MM.1S (cell line): ENCODE data around the gene TMOD3.

ENCODE experiments used
- DNase-seq: peaks from one replicate; pipeline ENCODE4 v3.0.0-alpha.2; 2015
- H2AFZ ChIP-seq: fragments of 300-600 bp; sonication (generic); 2 replicates; pipeline ENCODE4 v1.6.0; 2016; ENCODE audit warnings: antibody characterized with exemption, low read length
- H3F3A ChIP-seq: fragments of 300-600 bp; sonication (generic); 2 replicates; pipeline ENCODE4 v1.6.1; 2016; ENCODE audit warnings: mild to moderate bottlenecking, antibody characterized with exemption, low read length, moderate library complexity, mixed read lengths; ENCODE audit not compliant: insufficient read depth
- H3K27ac ChIP-seq: fragments of 300-600 bp; sonication (generic); 2 replicates; pipeline ENCODE4 v1.5.1; 2016; ENCODE audit warnings: mild to moderate bottlenecking, low read length
- H3K27me3 ChIP-seq: fragments of 300-600 bp; sonication (generic); replicated peaks from 2 replicates; pipeline ENCODE4 v1.6.0; 2016; ENCODE audit warnings: low read length; ENCODE audit not compliant: insufficient read depth
- H3K36me3 ChIP-seq: fragments of 300-600 bp; sonication (generic); replicated peaks from 2 replicates; pipeline ENCODE4 v1.6.1; 2016; ENCODE audit warnings: mild to moderate bottlenecking, low read length, mixed read lengths; ENCODE audit not compliant: insufficient read depth
- H3K4me1 ChIP-seq: fragments of 300-600 bp; sonication (generic); 2 replicates; pipeline ENCODE4 v1.6.1; 2016; ENCODE audit warnings: low read length, mixed read lengths
- H3K4me2 ChIP-seq: fragments of 300-600 bp; sonication (generic); 2 replicates; pipeline ENCODE4 v1.6.0; 2016; ENCODE audit warnings: low read depth, low read length
- H3K4me3 ChIP-seq: fragments of 300-600 bp; sonication (generic); 2 replicates; pipeline ENCODE4 v1.5.1; 2016; ENCODE audit warnings: low read length, mixed read lengths
- H3K79me2 ChIP-seq: fragments of 300-600 bp; sonication (generic); 2 replicates; pipeline ENCODE4 v1.6.1; 2016; ENCODE audit warnings: mixed run types, low read length, mixed read lengths
- H3K9ac ChIP-seq: fragments of 300-600 bp; sonication (generic); 2 replicates; pipeline ENCODE4 v1.6.1; 2016; ENCODE audit warnings: low read length, mixed read lengths
- H3K9me2 ChIP-seq: fragments of 300-600 bp; sonication (generic); replicated peaks from 2 replicates; pipeline ENCODE4 v1.6.1; 2016; ENCODE audit warnings: mild to moderate bottlenecking, low read length, mixed read lengths; ENCODE audit not compliant: insufficient read depth
- H3K9me3 ChIP-seq: fragments of 300-600 bp; sonication (generic); replicated peaks from 2 replicates; pipeline ENCODE4 v1.6.1; 2016; ENCODE audit warnings: mild to moderate bottlenecking, low read length, mixed read lengths; ENCODE audit not compliant: insufficient read depth
- H4K20me1 ChIP-seq: fragments of 300-600 bp; sonication (generic); 2 replicates; pipeline ENCODE4 v1.6.1; 2016; ENCODE audit warnings: mild to moderate bottlenecking, low read length, moderate library complexity, mixed read lengths; ENCODE audit not compliant: insufficient read depth
- EZH2 ChIP-seq: fragments of 300-600 bp; sonication (generic); optimal IDR thresholded peaks from 2 replicates; pipeline ENCODE3; 2017; ENCODE audit warnings: low read depth, mild to moderate bottlenecking, antibody characterized with exemption, low read length, mixed read lengths
- EZH2phosphoT487 ChIP-seq: fragments of 300-600 bp; sonication (generic); IDR thresholded peaks from 2 replicates; pipeline ENCODE4 v1.6.1; 2018; ENCODE audit warnings: antibody characterized with exemption, low read length
- TF ChIP-seq, protein P1 (sequence below): fragments of 300-600 bp; sonication (generic); IDR thresholded peaks from 2 replicates; pipeline ENCODE4 v1.5.1; 2016; ENCODE audit warnings: antibody characterized with exemption, low read length, mixed read lengths

The TMOD3 gene

GRCh38 chr15:51864408-51865056 lies 35.1 kb downstream of the TMOD3 start:
- TF ChIP-seq EZH2 (no peak), EZH2phosphoT487 (no peak)
- TF ChIP-seq, protein P1, sequence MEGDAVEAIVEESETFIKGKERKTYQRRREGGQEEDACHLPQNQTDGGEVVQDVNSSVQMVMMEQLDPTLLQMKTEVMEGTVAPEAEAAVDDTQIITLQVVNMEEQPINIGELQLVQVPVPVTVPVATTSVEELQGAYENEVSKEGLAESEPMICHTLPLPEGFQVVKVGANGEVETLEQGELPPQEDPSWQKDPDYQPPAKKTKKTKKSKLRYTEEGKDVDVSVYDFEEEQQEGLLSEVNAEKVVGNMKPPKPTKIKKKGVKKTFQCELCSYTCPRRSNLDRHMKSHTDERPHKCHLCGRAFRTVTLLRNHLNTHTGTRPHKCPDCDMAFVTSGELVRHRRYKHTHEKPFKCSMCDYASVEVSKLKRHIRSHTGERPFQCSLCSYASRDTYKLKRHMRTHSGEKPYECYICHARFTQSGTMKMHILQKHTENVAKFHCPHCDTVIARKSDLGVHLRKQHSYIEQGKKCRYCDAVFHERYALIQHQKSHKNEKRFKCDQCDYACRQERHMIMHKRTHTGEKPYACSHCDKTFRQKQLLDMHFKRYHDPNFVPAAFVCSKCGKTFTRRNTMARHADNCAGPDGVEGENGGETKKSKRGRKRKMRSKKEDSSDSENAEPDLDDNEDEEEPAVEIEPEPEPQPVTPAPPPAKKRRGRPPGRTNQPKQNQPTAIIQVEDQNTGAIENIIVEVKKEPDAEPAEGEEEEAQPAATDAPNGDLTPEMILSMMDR: no peak
- H3K9me3 ChIP-seq: no peaks in the 10 kb centered on the region
- no peaks in the 10 kb centered on the region for H3F3A ChIP-seq
- H4K20me1 ChIP-seq: no peaks in the 10 kb centered on the region
- no peak overlapping the region for H3K9ac ChIP-seq
- no peaks in the 10 kb centered on the region for H3K4me1 ChIP-seq
- H3K4me3 ChIP-seq: no peak overlapping the region
- no peak for DNase-seq
- H3K79me2 ChIP-seq: peaks cover 31% of the 10 kb centered on the region
- H2AFZ ChIP-seq: no peak overlapping the region
- no peaks in the 10 kb centered on the region for H3K9me2 ChIP-seq
- no peak overlapping the region for H3K27ac ChIP-seq
- H3K36me3 ChIP-seq: no peaks in the 10 kb centered on the region; the same call in 1 of the 2 replicates
- H3K4me2 ChIP-seq: no peak overlapping the region
- no peaks in the 10 kb centered on the region for H3K27me3 ChIP-seq

- H3K9me3 ChIP-seq: no peaks in the 10 kb centered on the region
- no peaks in the 10 kb centered on the region for H3K27me3 ChIP-seq
- peaks cover 25% of the 10 kb centered on the region; the same call in 1 of the 2 replicates for H3K79me2 ChIP-seq
- H3F3A ChIP-seq: no peaks in the 10 kb centered on the region
- H3K4me2 ChIP-seq: no peak overlapping the region
- H3K36me3 ChIP-seq: no peaks in the 10 kb centered on the region; the same call in 1 of the 2 replicates
- TF ChIP-seq EZH2phosphoT487 (no peak), EZH2 (no peak)
- TF ChIP-seq, protein P1: no peak
- H3K9ac ChIP-seq: no peak overlapping the region
- no peak overlapping the region for H3K4me3 ChIP-seq
- no peaks in the 10 kb centered on the region for H3K9me2 ChIP-seq
- H2AFZ ChIP-seq: no peak overlapping the region
- no peak for DNase-seq
- H3K27ac ChIP-seq: no peak overlapping the region
- H3K4me1 ChIP-seq: no peaks in the 10 kb centered on the region
- H4K20me1 ChIP-seq: no peaks in the 10 kb centered on the region
These were observed 35.9 kb downstream of the TMOD3 start for GRCh38 chr15:51865317-51865716.

DNA sequence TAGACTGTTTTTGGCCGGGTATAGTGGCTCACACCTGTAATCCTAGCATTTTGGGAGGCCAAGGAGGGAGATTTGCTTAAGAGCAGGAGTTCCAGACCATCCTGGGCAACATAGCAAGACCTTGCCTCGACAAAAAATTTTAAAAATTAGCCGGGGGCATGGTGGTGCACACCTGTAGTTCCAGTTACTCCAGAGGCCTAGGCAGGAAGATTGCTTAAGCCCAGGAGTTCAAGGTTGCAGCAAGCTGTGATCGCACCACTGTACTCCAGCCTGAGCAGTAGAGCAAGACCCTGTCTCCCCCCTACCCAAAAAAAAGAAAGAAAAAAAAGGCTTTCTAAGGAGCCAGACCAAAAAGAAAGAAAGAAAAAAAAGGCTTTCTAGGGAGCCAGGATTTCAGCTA lies 36.7 kb downstream of the TMOD3 start:
- Histone ChIP-seq H3K4me1 (no peaks in the 10 kb centered on the region), H4K20me1 (no peaks in the 10 kb centered on the region), H3F3A (no peaks in the 10 kb centered on the region), H3K27ac (no peak overlapping the region), H3K9me2 (no peaks in the 10 kb centered on the region), H3K4me2 (no peak overlapping the region), H3K36me3 (no peaks in the 10 kb centered on the region; the same call in 1 of the 2 replicates), H3K4me3 (no peak overlapping the region), H3K79me2 (peaks cover 22% of the 10 kb centered on the region; the same call in 1 of the 2 replicates), H3K9ac (no peak overlapping the region), H3K27me3 (no peaks in the 10 kb centered on the region), H2AFZ (no peak overlapping the region), H3K9me3 (no peaks in the 10 kb centered on the region)
- no peak for DNase-seq
- TF ChIP-seq, protein P1: no peak
- TF ChIP-seq EZH2phosphoT487 (no peak), EZH2 (no peak)
